Activated CD8-positive, alpha-beta memory T cell treated with anti-CD3 and anti-CD28 coated beads for 36 hours (primary cell): ENCODE data around the gene GRID2. TPM values are rescaled to one million over a fixed set of nuclear protein-coding genes. Genes with fewer than 3 reads are reported as not detected.
"Not testable (repeated sequence)": the region's sequence is repeated elsewhere in the genome, so short reads cannot be mapped to it uniquely, and the experiment has no call there.

Source experiments
- CTCF ChIA-PET: fragments of 350-600 bp; sonication (Branson Sonifier 250); formaldehyde crosslinking; loops from one replicate; lab custom pipeline; 2021; ENCODE audit warnings: antibody characterized with exemption; lab: Charles Lee
- POLR2A ChIA-PET: fragments of 350-600 bp; sonication (Branson Sonifier 250); formaldehyde crosslinking; loops from one replicate; lab custom pipeline; 2021; ENCODE audit warnings: antibody characterized with exemption; lab: Charles Lee
- total RNA-seq, 2 experiments: library from RNA; stranded (reverse); gene quantifications; one replicate each; pipeline ENCODE4 v1.2.3, GENCODE V29; 2021

GRID2 gene
- total RNA-seq, 2 experiments from 2014 or later: not detected

- ChIA-PET POLR2A (no interaction called here), CTCF (no interaction called here)
These were observed 913.7 kb downstream of the GRID2 start for GRCh38 chr4:93217431-93217830.

DNA sequence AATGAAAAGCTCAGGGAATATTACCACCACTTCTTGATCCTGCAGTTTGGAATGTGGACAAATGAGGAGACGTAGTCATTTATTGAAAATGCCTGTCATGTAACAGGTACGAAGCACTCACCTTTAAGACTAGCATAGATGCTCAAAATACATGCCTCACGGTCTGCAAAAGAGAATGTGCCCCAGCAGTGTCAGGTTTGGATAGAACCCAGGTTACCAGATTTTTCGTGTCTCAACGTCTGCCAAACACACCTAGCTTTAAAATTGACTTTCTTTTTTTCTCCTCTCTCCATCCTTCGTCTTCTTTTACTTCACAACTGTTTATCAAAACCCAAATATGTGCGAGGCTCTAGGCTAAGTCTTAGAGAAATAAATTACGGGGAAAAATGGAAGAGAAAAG is 918.0 kb downstream of the GRID2 start:
- POLR2A ChIA-PET: no interaction called here
- CTCF ChIA-PET: no interaction called here

DNA sequence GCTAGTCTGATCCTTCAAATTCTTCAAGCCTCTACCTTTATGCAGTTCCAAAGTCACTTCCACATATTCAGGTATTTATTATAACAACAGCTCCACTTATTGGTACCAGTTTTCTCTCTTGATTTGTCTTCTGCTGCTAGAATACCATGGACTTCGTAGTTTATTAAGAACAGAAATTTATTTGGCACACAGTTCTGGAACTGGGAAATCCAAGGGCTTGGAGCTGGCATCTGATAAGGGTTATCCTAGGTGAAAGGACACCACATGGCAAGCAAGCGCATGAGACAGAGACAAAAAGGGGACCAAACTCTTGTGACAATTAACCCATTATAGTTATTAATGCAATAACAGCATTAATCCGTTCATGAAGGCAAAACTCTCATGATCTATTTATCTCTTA is 924.3 kb downstream of the GRID2 start:
- ChIA-PET POLR2A (no interaction called here), CTCF (no interaction called here)

DNA sequence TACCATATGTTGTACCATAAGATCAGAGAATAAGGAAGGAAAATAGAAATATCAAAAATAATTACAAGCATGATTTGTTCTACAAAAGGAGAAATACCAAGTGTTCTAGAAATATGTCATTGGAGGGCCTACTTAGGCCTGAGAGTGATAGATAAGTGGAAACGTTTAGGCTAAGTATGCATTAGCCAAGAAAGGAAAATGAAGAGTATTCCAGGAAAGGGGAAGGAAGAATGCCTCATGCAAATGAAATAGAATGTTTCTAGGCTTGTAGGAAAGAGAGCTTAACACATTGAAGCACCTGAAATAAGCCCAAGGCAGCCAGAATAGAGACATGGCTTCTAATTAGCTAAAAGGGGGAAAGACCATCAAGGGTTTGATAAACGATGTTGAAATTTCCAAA is 929.1 kb downstream of the GRID2 start:
- CTCF ChIA-PET: interaction anchor here (0.6 kb wide), 1 partner anchor 16 kb away, joined by 4 read pairs; no protein-coding TSS in a partner anchor
- POLR2A ChIA-PET: no interaction called here

DNA sequence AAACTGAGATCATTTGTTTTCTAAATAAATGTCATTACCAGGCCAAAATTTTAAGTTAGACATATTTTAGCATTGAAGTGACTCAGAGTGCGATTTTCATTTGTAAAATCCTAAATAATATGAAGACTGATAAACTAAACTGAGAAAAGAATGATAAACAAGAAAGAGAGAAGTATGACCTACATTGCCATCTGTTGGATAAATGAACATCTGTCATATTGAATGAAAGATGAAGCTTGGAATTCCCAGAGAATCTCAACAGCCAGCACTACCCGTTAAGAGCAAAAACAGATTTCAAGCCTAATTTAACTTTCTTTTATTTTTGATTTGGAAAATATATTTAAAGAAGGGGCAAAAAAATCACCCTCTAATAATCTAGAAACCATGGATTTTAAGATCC is 933.8 kb downstream of the GRID2 start:
- ChIA-PET POLR2A (no interaction called here), CTCF (no interaction called here)

DNA sequence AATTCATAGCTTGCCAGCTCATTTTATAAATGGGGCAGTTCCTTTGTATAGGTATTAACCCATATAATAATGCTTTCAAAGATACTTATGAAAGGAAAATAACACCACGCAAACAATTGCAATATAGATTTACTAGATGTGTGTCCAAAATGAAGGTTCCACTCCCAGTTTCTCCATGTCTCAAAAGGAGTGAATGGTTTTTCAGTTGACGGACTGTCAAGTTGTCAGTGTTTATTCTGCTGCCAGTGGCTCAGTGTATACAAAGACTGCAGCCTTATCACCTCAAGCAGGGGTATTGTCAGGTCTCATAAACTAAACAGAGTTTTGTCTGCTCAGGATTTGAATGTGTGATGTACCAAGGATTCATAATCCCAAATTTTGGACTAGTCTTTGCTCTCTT is 939.5 kb downstream of the GRID2 start:
- ChIA-PET POLR2A (no interaction called here), CTCF (no interaction called here)

- ChIA-PET POLR2A (no interaction called here), CTCF (no interaction called here)
These were observed 957.4 kb downstream of the GRID2 start for GRCh38 chr4:93261207-93261606.

GRCh38 chr4:93263166-93263565 is 959.4 kb downstream of the GRID2 start:
- CTCF ChIA-PET: no interaction called here
- POLR2A ChIA-PET: no interaction called here

DNA sequence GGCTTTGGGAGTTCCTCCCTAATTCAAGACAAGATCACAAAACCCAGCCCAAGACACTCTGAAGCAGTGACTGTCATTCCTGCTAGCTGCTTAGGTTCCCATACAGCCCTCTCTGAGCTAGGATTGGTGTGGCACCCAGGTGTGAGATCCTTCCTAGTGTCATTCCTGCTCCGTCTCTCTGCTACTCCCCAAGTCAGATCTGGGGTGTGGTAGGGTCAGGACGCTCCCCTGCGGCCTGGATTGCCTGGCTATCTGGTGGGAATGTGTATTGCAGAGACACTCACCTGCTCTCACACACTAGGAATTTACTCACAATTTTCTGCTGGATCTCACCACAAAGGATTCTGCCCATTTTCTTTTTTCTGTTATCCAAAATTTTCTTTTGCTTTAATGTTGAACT is 964.0 kb downstream of the GRID2 start:
- ChIA-PET CTCF (no interaction called here), POLR2A (no interaction called here)

GRCh38 chr4:93285346-93285745 is 981.6 kb downstream of the GRID2 start:
- POLR2A ChIA-PET: no interaction called here
- CTCF ChIA-PET: no interaction called here

DNA sequence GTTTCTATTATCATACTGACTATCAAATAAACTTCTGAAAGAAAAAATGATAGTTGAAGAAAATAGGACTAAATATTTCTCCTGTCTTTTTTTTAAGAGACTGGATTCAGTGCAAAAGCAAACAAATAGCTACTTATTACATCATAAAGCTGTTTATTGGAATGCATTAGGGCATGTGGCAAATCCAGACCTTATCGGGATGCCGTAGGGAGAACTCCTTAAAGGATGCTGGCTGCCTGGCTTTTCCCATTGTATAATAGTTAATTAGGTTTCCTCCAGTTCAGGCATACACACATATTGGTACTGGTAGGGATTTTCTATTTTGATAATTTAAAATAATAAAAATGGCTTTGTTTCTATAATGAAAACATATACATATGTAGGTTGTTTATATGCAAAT is 985.5 kb downstream of the GRID2 start:
- CTCF ChIA-PET: no interaction called here
- POLR2A ChIA-PET: no interaction called here

DNA sequence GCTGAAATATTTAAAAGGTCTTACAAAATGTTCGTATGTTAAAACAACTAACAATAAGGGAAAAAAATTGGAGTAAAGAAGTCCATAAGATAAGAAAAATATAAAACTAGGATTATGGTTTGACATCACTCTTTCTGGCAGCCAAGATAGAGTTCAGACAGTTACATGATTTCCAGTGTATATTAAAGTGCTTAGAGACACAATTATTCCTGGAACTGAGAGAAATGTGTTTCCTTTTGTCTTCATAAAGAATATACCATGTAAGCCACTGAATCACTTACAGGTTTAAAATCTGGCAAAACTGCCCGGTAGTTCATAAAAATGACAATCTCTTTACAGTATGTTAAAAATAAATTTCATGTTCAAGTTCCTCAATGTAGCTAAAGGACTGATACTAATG is 986.1 kb downstream of the GRID2 start:
- CTCF ChIA-PET: no interaction called here

GRCh38 chr4:93299118-93299517 is 995.4 kb downstream of the GRID2 start:
- ChIA-PET CTCF (no interaction called here), POLR2A (no interaction called here)

More for the DNA sequence above, 986.1 kb downstream of the GRID2 start:
- POLR2A ChIA-PET: no interaction called here

GRCh38 chr4:93300780-93301555 is 997.2 kb downstream of the GRID2 start:
- POLR2A ChIA-PET, CTCF ChIA-PET: not testable (repeated sequence)

DNA sequence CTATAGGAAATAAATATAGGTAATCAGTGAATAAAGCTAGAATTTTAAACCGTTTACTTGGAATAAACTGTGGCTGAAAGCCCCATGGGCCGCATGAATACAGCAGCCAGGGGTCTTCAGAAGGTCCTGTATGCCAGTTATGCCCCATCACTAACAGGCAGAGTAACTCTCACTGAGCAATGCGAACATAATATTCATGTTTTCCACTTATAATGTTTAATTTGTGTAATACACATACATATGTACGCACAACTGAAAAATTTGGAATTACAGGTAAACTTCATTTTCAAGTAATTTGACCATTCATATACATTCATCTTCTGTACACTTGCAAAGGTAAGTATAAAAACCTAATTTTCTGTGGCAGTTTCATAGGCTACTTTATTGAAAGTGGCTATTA is 998.5 kb downstream of the GRID2 start:
- CTCF ChIA-PET: no interaction called here
- POLR2A ChIA-PET: no interaction called here

GRCh38 chr4:93303440-93303839 is 999.7 kb downstream of the GRID2 start:
- ChIA-PET POLR2A (no interaction called here), CTCF (no interaction called here)

DNA sequence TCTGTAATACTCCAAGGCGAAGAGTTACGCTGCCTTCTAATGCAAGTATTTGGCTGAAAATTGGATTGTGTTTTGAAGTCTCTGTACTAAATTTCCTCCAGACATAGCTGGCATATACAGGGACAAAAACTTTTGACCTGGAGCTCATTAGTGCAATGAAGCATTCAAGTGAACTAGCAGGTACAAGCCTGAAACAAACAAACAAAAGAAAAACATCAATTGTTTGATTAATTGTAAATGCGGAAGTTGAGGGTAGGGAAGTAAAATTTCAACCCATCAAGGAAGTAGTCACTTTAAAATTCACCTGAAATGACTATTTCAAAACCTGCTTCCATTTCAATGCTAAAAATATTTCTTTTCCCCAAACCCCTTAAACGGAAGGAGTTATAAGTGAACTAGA is 1008.5 kb downstream of the GRID2 start:
- CTCF ChIA-PET: no interaction called here
- POLR2A ChIA-PET: no interaction called here

- POLR2A ChIA-PET: no interaction called here
- CTCF ChIA-PET: no interaction called here
These were observed 1009.4 kb downstream of the GRID2 start for GRCh38 chr4:93313197-93313596.

DNA sequence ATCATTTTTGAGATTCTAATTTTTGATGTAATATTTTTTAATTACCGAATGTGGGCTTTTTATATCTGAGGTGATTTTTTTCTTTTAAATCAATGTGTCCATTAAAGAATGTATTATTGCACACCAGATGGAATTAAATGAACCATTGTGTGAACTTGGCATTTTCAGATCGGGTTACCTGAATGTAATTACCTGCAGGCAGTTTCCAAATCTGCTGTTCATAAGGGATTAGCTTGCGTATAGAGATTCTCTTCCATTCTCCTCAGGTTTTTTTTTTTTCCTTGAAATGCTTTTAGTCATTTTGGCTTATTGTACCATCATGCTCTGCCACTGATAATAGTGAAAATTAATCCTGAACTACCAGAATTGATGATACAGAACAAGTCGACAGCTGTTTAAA is 1013.3 kb downstream of the GRID2 start:
- ChIA-PET POLR2A (no interaction called here), CTCF (no interaction called here)

DNA sequence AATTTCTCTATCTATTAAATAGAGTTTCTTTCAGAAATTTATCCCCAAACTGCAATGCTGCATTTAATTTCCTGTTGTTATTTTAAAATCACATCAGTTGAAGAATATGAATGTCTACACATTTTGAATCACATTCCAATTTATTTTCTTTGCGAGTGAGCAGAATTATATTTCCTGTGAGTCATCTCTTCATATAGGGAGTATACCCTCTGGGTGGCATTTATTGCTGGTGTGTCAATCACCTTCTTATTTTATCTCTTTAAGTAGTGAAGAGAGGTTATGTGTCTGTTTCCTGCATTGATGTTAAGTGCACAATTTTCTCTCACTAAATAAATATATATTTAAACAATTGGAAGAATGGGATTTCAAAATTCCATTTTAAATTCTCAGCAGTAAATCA is 1013.8 kb downstream of the GRID2 start:
- POLR2A ChIA-PET: no interaction called here
- CTCF ChIA-PET: no interaction called here

- CTCF ChIA-PET: no interaction called here
These were observed 1015.3 kb downstream of the GRID2 start for GRCh38 chr4:93319041-93319440.

GRCh38 chr4:93320356-93320755 is 1016.6 kb downstream of the GRID2 start:
- CTCF ChIA-PET: no interaction called here
- POLR2A ChIA-PET: no interaction called here

More at GRCh38 chr4:93319041-93319440, 1015.3 kb downstream of the GRID2 start:
- POLR2A ChIA-PET: no interaction called here
